ENCODE measurements around the gene PAN3.
"Not testable (repeated sequence)": the region's sequence is repeated elsewhere in the genome, so short reads cannot be mapped to it uniquely, and the experiment has no call there.

DNA sequence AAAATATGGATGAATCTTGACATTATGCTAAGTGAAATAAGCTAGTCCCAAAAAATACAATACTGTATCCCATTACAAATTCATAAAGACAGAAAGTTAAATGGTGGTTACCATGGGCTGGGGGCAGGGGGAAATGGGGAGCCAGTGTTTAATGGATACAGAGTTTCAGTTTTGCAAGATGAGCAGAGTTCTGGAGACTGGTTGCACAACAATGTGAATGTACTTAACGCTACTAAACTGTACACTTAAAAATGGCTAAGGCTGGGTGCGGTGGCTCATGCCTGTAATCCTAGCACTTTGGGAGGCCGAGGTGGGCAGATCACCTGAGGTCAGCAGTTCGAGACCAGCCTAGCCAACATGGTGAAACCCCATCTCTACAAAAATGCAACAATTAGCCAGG lies 36.5 kb upstream of the PAN3 start:
- not testable (repeated sequence) for TF ChIP-seq POLR2A (IDR thresholded peaks at IDR 0.05)
- TF ChIP-seq, protein P1, sequence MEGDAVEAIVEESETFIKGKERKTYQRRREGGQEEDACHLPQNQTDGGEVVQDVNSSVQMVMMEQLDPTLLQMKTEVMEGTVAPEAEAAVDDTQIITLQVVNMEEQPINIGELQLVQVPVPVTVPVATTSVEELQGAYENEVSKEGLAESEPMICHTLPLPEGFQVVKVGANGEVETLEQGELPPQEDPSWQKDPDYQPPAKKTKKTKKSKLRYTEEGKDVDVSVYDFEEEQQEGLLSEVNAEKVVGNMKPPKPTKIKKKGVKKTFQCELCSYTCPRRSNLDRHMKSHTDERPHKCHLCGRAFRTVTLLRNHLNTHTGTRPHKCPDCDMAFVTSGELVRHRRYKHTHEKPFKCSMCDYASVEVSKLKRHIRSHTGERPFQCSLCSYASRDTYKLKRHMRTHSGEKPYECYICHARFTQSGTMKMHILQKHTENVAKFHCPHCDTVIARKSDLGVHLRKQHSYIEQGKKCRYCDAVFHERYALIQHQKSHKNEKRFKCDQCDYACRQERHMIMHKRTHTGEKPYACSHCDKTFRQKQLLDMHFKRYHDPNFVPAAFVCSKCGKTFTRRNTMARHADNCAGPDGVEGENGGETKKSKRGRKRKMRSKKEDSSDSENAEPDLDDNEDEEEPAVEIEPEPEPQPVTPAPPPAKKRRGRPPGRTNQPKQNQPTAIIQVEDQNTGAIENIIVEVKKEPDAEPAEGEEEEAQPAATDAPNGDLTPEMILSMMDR (IDR thresholded peaks at IDR 0.05) = not testable (repeated sequence)
